Astrocyte of the cerebellum (primary cell): Measurements from ENCODE around the gene AKNAD1.

Source experiments
- DNase-seq: peaks from one replicate; pipeline ENCODE4 v3.0.0-alpha.2; 2011; ENCODE audit warnings: low read depth
- H3K4me3 ChIP-seq: 2 replicates; pipeline ENCODE4 v1.5.1; 2011; ENCODE audit warnings: mild to moderate bottlenecking, low read depth, low read length, moderate library complexity
- in situ Hi-C: cut with HindIII; loops from 2 replicates; pipeline ENCODE4 v1.10.0; 2017; ENCODE audit warnings: low sequenced_read_pairs
- TF ChIP-seq, protein P1 (sequence below): IDR thresholded peaks from 2 replicates; pipeline ENCODE4 v1.5.1; 2012; ENCODE audit warnings: low read length, low read depth, moderate library complexity, mild to moderate bottlenecking; ENCODE audit errors: missing control alignments

AKNAD1 gene

DNA sequence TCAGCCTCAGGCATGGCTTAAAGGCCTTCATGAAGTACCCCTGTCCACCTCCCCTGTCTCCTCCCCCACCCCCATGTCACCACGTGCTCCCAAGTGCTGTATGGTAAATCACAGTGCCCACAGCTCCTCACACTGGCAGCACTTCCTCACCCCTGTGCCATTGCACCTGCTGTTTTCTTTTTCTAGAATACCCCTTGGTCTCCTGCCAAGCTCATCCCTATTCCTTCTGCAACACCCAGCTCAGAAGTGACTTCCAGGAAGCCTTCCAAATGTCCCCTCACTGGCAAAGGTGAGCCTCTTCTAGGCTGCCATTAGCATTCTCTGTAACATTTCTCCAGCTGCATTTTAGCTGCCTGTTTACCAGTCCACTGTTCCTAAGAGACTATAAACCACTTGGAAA is 9.4 kb downstream of the AKNAD1 start:
- no peak for DNase-seq
- in situ Hi-C loops: no loop called here
- TF ChIP-seq, protein P1, sequence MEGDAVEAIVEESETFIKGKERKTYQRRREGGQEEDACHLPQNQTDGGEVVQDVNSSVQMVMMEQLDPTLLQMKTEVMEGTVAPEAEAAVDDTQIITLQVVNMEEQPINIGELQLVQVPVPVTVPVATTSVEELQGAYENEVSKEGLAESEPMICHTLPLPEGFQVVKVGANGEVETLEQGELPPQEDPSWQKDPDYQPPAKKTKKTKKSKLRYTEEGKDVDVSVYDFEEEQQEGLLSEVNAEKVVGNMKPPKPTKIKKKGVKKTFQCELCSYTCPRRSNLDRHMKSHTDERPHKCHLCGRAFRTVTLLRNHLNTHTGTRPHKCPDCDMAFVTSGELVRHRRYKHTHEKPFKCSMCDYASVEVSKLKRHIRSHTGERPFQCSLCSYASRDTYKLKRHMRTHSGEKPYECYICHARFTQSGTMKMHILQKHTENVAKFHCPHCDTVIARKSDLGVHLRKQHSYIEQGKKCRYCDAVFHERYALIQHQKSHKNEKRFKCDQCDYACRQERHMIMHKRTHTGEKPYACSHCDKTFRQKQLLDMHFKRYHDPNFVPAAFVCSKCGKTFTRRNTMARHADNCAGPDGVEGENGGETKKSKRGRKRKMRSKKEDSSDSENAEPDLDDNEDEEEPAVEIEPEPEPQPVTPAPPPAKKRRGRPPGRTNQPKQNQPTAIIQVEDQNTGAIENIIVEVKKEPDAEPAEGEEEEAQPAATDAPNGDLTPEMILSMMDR: no peak
- no peak overlapping the region for H3K4me3 ChIP-seq

DNA sequence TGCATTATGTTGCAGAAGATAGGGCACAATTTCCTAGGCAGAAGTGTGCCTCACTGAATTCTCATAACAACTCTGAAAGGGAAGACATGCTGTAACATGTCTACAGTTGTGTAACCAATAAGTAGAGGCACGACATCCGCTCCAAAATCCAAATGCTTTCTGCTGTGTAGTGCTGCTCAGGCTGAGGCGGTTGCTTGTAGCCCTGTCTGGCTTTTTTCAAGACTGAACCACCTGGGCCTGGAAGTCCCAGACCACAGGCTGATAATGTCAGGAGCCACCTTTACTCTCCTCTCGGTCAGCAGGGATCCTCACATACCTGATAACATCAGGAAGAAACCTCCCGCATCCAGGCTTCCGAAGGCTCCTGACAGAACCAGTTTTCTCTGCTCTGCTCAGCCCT is 10.9 kb downstream of the AKNAD1 start:
- no peak overlapping the region for H3K4me3 ChIP-seq
- TF ChIP-seq, protein P1: no peak
- DNase-seq: no peak
- in situ Hi-C loops: no loop called here

DNA sequence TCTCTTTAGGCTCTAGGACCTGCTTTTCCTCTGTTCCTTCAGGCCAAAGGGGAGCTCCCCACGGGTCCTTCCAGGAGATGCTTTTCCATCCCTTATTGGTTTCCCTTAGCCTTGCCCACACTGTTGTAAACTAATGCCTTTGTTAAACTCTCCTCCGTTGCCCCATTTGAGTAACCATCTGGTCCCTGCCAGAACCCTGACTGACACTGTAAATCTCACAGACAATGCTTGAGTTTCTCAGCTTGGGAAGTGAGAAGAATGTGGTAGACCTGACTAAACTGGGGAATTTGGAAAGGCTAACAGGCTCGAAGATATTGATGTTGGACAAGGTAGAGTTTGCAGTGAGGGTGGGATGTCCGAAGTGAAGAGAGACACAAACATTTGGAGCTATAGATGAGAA is 11.4 kb downstream of the AKNAD1 start:
- no peak overlapping the region for H3K4me3 ChIP-seq
- in situ Hi-C loops: no loop called here
- TF ChIP-seq, protein P1: no peak

DNA sequence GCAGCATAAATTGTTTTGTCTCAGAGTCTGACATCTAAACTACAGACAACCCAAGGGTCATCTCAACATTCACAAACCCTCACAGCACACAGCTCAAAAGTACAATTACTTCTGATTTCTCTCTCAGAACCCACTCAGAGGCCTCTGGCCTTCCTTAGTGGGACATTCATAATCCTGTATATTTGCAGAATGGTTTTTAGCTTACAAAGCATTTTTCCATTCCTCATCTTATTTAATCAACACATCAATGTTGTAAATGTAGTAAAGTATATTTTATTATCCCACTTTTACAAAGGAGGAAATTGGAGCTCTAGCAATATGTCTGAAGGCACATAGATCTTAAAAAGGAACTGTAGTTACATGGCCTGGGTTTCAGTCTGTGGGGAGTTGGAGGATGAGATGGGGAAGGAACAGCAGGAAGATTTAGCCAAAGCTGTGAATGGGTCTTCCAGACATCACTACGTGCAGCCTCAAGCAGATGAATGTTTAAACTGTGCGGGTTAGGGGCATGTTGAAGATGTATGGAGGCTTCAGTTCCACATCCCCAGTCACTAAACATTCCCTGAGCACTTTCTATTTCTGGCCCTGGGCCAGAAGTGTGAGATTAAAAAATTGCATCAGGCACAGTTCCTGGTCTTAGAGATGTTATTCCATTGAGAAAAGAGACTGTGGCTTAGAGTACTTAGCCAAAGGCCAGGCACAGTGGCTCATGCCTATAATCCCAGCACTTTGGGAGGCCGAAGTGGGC is 13.3 kb downstream of the AKNAD1 start:
- TF ChIP-seq, protein P1: no peak
- no peak for DNase-seq
- in situ Hi-C loops: loop anchor here (5.0 kb wide), 1 partner anchor 54 kb away; no protein-coding TSS in a partner anchor

More for the DNA sequence above, 11.4 kb downstream of the AKNAD1 start:
- no peak for DNase-seq

GRCh38 chr1:108842525-108843181 is 14.2 kb downstream of the AKNAD1 start:
- no peak overlapping the region for H3K4me3 ChIP-seq
- TF ChIP-seq, protein P1: no peak
- in situ Hi-C loops: loop anchor here (5.0 kb wide), 1 partner anchor 55 kb away; no protein-coding TSS in a partner anchor
- no peak for DNase-seq

More for the DNA sequence above, 13.3 kb downstream of the AKNAD1 start:
- H3K4me3 ChIP-seq: no peak overlapping the region

GRCh38 chr1:108841703-108842102 is 15.2 kb downstream of the AKNAD1 start:
- TF ChIP-seq, protein P1: no peak
- no peak for DNase-seq
- H3K4me3 ChIP-seq: no peak overlapping the region
- in situ Hi-C loops: loop anchor here (5.0 kb wide), 1 partner anchor 56 kb away; no protein-coding TSS in a partner anchor
